HepG2 (cell line): Measurements from ENCODE around the gene ARHGEF1. TPM values are rescaled to one million over a fixed set of nuclear protein-coding genes. Genes with fewer than 3 reads are reported as not detected.

Experiments used
- ATAC-seq: fragments of 200-7000 bp; cut with Tn5 transposase; 3 replicates; pipeline ENCODE4 v1.9.1; 2020; ENCODE audit warnings: mild to moderate bottlenecking, moderate library complexity
- BruUV-seq: library from RNA; stranded (reverse); fragments of 400-500 nt; replicated peaks from 2 replicates; lab custom pipeline; 2021; lab: Mats Ljungman, UMichigan
- CTCF ChIA-PET: fragments of 300-600 bp; formaldehyde crosslinking; extraction: SDS; loops from one replicate; lab custom pipeline; 2021; ENCODE audit warnings: low total read pairs, inconsistent platforms, low intra/inter-chr PET ratio; lab: Yijun Ruan, JAX
- POLR2A ChIA-PET: fragments of 350-600 bp; sonication (Branson Sonifier 250); formaldehyde crosslinking; loops from one replicate; lab custom pipeline; 2020; ENCODE audit warnings: antibody characterized with exemption, inconsistent platforms; lab: Yijun Ruan, JAX
- DNase-seq: peaks from one replicate; pipeline ENCODE4 v3.0.0-alpha.2; 2015; ENCODE audit warnings: low spot score
- FAIRE-seq: peaks from 3 replicates; lab custom pipeline; 2011; peaks lifted over from hg19 to GRCh38; lab: Jason Lieb, UNC
- H2AFZ ChIP-seq: one replicate; pipeline ENCODE4 v1.6.1; 2011; ENCODE audit warnings: low read length, inconsistent platforms
- H3K27ac ChIP-seq: fragments of 300-600 bp; 3 replicates; pipeline ENCODE4 v1.8.0; 2011; ENCODE audit warnings: mixed run types, mild to moderate bottlenecking, mixed read lengths, low read length, inconsistent platforms; ENCODE audit not compliant: insufficient read depth; ENCODE audit errors: extremely low read length
- H3K27me3 ChIP-seq, 2 experiments: fragments of 200-600 bp in 1 of 2; 2 replicates in 1 of 2; 3 replicates in 1 of 2; pipeline versions ENCODE4 v1.6.0 to v1.8.0; 2011; ENCODE audit warnings: low read length in 2 of 2, mild to moderate bottlenecking in 2 of 2, moderate library complexity in 2 of 2, inconsistent platforms in 1 of 2; ENCODE audit not compliant: insufficient read depth in 2 of 2, control insufficient read depth in 1 of 2
- H3K36me3 ChIP-seq, 2 experiments: fragments of 200-600 bp in 1 of 2; replicated peaks in 1 of 2; 2 replicates in 1 of 2; 3 replicates in 1 of 2; pipeline versions ENCODE4 v1.5.1 to v1.8.0; 2011; ENCODE audit warnings: low read length in 2 of 2, inconsistent platforms in 1 of 2; ENCODE audit not compliant: insufficient read depth in 2 of 2, control insufficient read depth in 1 of 2
- H3K4me1 ChIP-seq: 2 replicates; pipeline ENCODE4 v1.5.1; 2012; ENCODE audit warnings: low read length, inconsistent platforms; ENCODE audit not compliant: insufficient read depth
- H3K4me2 ChIP-seq: 2 replicates; pipeline ENCODE4 v1.6.0; 2011; ENCODE audit warnings: low read depth, low read length, inconsistent platforms
- H3K4me3 ChIP-seq, 3 experiments: fragments of 200-600 bp in 1 of 3; sonication (generic), shearing (Covaris generic) in 1 of 3; replicated peaks in 1 of 3; 2 replicates each; pipeline ENCODE4 v1.5.1; 2011 to 2016; ENCODE audit warnings: low read length in 3 of 3, inconsistent platforms in 2 of 3, low read depth in 2 of 3, mild to moderate bottlenecking in 2 of 3, control low read depth in 1 of 3, mixed read lengths in 1 of 3; ENCODE audit not compliant: insufficient read depth in 1 of 3
- H3K79me2 ChIP-seq: one replicate; pipeline ENCODE4 v1.6.1; 2011; ENCODE audit warnings: low read length, inconsistent platforms; ENCODE audit not compliant: insufficient read depth
- H3K9ac ChIP-seq: 2 replicates; pipeline ENCODE4 v1.6.0; 2011; ENCODE audit warnings: mild to moderate bottlenecking, low read depth, low read length, inconsistent platforms; ENCODE audit not compliant: insufficient read depth
- H3K9me3 ChIP-seq: 2 replicates; pipeline ENCODE4 v1.5.1; 2012; ENCODE audit warnings: mild to moderate bottlenecking, low read length
- H4K20me1 ChIP-seq: 2 replicates; pipeline ENCODE4 v1.6.0; 2011; ENCODE audit warnings: inconsistent platforms, mild to moderate bottlenecking, low read length, moderate library complexity; ENCODE audit not compliant: insufficient read depth
- DNMT1 ChIP-seq: sonication (generic); formaldehyde crosslinking; IDR thresholded peaks from 2 replicates; pipeline ENCODE4 v1.5.1; 2020; ENCODE audit warnings: mild to moderate bottlenecking, missing genetic modification reagents
- HOXD1 ChIP-seq: sonication (generic); formaldehyde crosslinking; IDR thresholded peaks from 2 replicates; pipeline ENCODE4 v1.5.0; 2020; ENCODE audit warnings: missing genetic modification reagents
- KLF6 ChIP-seq: IDR thresholded peaks from 2 replicates; pipeline ENCODE4 v1.8.0; 2016; ENCODE audit warnings: missing biosample characterization, missing genetic modification reagents
- MTA1 ChIP-seq: sonication (generic); formaldehyde crosslinking; IDR thresholded peaks from 2 replicates; pipeline ENCODE4 v1.4.0; 2020; ENCODE audit warnings: missing genetic modification reagents, mild to moderate bottlenecking, borderline replicate concordance
- NFYB ChIP-seq: sonication (generic); formaldehyde crosslinking; IDR thresholded peaks from 2 replicates; pipeline ENCODE4 v1.4.0; 2020; ENCODE audit warnings: missing genetic modification reagents
- TARDBP ChIP-seq: sonication (generic); formaldehyde crosslinking; IDR thresholded peaks from 2 replicates; pipeline ENCODE4 v1.8.0; 2022; ENCODE audit warnings: mild to moderate bottlenecking, missing genetic modification reagents
- ZNF7 ChIP-seq: IDR thresholded peaks from 2 replicates; pipeline ENCODE4 v1.6.1; 2016; ENCODE audit warnings: missing biosample characterization, missing genetic modification reagents
- ZNF883 ChIP-seq: sonication (generic); formaldehyde crosslinking; IDR thresholded peaks from 2 replicates; pipeline ENCODE4 v1.5.1; 2020; ENCODE audit warnings: mild to moderate bottlenecking, missing genetic modification reagents; ENCODE audit errors: not compliant biosample characterization
- WGBS: methylation state at CpG from one replicate; pipeline ENCODE4 v1.1.6; 2017; ENCODE audit warnings: low lambda C conversion rate; 5-methylcytosine and 5-hydroxymethylcytosine counted together
- in situ Hi-C: cut with HindIII; loops from 2 replicates; pipeline ENCODE4 v1.10.0; 2017; ENCODE audit warnings: low pct_unique_long_range_greater_than_20kb; ENCODE audit not compliant: extremely low pct_ligation_motif_present
- intact Hi-C: fragments of 100-400 bp; cut with micrococcal nuclease; formaldehyde crosslinking; loops from one replicate; pipeline ENCODE4 v1.10.0; 2022; ENCODE audit not compliant: unreplicated experiment
- polyA plus RNA-seq, 8 experiments: library from polyadenylated mRNA; depleted of rRNA in 3 of 8; stranded (reverse) in 7 of 8; unstranded in 1 of 8; fragments of >200 nt; fragmentation: Illumina TruSeq in 4 of 8; extraction: Trizol in 4 of 8; gene quantifications; 2 replicates each; pipeline versions ENCODE4 v1.2.1 to v1.2.3, GENCODE V29; 2011 to 2016; ENCODE audit warnings: low read depth in 4 of 8, missing spikeins in 1 of 8, mixed read lengths in 1 of 8; ENCODE audit not compliant: insufficient read depth in 1 of 8
- total RNA-seq, 5 experiments: library from RNA; depleted of rRNA; stranded (reverse); fragments of >200 nt; fragmentation: Illumina TruSeq; extraction: Trizol; gene quantifications; 2 replicates each; pipeline ENCODE4 v1.2.3, GENCODE V29; 2016; ENCODE audit warnings: low read depth in 1 of 5
- TF ChIP-seq, protein P1 (sequence below): sonication (generic); formaldehyde crosslinking; IDR thresholded peaks from 2 replicates; pipeline ENCODE4 v1.4.0; 2020; ENCODE audit warnings: missing genetic modification reagents, mild to moderate bottlenecking, borderline replicate concordance
- TF ChIP-seq, protein P2 (sequence below): sonication (generic); formaldehyde crosslinking; IDR thresholded peaks from 2 replicates; pipeline ENCODE4 v1.4.0; 2020; ENCODE audit warnings: missing genetic modification reagents
- TF ChIP-seq, protein P3 (sequence below): IDR thresholded peaks from 2 replicates; pipeline ENCODE4 v1.6.1; 2016; ENCODE audit warnings: missing biosample characterization, missing genetic modification reagents, low read depth
- TF ChIP-seq, protein P4 (sequence below): sonication (generic); formaldehyde crosslinking; IDR thresholded peaks from 2 replicates; pipeline ENCODE4 v1.4.0; 2020; ENCODE audit warnings: missing genetic modification reagents

ARHGEF1 gene
- total and polyA plus RNA-seq, 2 of the 13 experiments (the other 11 are each of a cell fraction or from before 2014, with no cell fraction given): 33.7 to 34.7 TPM

DNA sequence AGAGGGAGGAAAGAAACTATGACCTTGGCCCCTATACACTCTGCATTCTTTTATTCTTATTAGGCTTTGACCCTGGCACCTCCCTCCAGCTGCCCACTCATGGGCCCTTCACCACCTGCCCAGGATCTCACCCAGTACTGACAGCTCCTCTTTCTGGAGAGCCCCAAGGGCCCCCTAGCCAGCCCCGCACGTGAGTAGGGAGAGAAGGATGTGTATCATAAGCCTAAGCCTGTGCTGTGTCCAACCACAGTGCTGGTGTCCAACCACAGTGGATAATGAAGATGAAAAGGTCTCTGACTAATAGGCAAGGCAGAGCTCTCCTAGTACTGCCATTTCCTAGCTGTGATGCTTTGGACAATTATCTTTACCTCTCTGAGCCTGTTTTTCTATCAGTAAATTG, 33.9 kb upstream of the ARHGEF1 start:
- POLR2A ChIA-PET: no interaction called here
- Histone ChIP-seq H3K27me3 (peaks cover 1 to 42% of the 10 kb centered on the region in 2 experiments; a peak in 4 of 5 replicates), H3K4me1 (no peaks in the 10 kb centered on the region; the same call in 1 of the 2 replicates), H3K9ac (no peak overlapping the region), H2AFZ (no peak overlapping the region), H3K4me2 (no peak overlapping the region), H3K4me3 (no peak overlapping the region), H3K79me2 (no peaks in the 10 kb centered on the region), H4K20me1 (no peaks in the 10 kb centered on the region), H3K9me3 (no peaks in the 10 kb centered on the region), H3K36me3 (no peaks in the 10 kb centered on the region), H3K27ac (no peak overlapping the region)
- ATAC-seq (no peak), DNase-seq (no peak), FAIRE-seq (no peak)
- WGBS: 11% methylated on average over 2 of the region's 2 CpGs
- CTCF ChIA-PET: no interaction called here
- no TSS peak for BruUV-seq
- in situ Hi-C loops: no loop called here
- intact Hi-C loops: no loop called here
- TF ChIP-seq, protein P1, sequence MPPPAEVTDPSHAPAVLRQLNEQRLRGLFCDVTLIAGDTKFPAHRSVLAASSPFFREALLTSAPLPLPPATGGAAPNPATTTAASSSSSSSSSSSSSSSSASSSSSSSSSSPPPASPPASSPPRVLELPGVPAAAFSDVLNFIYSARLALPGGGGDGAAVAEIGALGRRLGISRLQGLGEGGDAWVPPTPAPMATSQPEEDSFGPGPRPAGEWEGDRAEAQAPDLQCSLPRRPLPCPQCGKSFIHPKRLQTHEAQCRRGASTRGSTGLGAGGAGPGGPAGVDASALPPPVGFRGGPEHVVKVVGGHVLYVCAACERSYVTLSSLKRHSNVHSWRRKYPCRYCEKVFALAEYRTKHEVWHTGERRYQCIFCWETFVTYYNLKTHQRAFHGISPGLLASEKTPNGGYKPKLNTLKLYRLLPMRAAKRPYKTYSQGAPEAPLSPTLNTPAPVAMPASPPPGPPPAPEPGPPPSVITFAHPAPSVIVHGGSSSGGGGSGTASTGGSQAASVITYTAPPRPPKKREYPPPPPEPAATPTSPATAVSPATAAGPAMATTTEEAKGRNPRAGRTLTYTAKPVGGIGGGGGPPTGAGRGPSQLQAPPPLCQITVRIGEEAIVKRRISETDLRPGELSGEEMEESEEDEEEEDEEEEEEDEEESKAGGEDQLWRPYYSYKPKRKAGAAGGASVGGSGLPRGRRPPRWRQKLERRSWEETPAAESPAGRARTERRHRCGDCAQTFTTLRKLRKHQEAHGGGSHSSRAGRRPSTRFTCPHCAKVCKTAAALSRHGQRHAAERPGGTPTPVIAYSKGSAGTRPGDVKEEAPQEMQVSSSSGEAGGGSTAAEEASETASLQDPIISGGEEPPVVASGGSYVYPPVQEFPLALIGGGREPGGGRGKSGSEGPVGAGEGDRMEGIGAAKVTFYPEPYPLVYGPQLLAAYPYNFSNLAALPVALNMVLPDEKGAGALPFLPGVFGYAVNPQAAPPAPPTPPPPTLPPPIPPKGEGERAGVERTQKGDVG (CRISPR knock-in tag): no peak
- TF ChIP-seq DNMT1 (no peak), ZNF883 (CRISPR knock-in tag) (no peak), ZNF7 (no peak), MTA1 (CRISPR knock-in tag) (no peak), NFYB (CRISPR knock-in tag) (no peak), HOXD1 (no peak), KLF6 (CRISPR knock-in tag) (no peak), TARDBP (no peak)
- TF ChIP-seq, protein P2, sequence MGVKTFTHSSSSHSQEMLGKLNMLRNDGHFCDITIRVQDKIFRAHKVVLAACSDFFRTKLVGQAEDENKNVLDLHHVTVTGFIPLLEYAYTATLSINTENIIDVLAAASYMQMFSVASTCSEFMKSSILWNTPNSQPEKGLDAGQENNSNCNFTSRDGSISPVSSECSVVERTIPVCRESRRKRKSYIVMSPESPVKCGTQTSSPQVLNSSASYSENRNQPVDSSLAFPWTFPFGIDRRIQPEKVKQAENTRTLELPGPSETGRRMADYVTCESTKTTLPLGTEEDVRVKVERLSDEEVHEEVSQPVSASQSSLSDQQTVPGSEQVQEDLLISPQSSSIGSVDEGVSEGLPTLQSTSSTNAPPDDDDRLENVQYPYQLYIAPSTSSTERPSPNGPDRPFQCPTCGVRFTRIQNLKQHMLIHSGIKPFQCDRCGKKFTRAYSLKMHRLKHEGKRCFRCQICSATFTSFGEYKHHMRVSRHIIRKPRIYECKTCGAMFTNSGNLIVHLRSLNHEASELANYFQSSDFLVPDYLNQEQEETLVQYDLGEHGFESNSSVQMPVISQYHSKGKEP (CRISPR knock-in tag): no peak
- TF ChIP-seq, protein P3, sequence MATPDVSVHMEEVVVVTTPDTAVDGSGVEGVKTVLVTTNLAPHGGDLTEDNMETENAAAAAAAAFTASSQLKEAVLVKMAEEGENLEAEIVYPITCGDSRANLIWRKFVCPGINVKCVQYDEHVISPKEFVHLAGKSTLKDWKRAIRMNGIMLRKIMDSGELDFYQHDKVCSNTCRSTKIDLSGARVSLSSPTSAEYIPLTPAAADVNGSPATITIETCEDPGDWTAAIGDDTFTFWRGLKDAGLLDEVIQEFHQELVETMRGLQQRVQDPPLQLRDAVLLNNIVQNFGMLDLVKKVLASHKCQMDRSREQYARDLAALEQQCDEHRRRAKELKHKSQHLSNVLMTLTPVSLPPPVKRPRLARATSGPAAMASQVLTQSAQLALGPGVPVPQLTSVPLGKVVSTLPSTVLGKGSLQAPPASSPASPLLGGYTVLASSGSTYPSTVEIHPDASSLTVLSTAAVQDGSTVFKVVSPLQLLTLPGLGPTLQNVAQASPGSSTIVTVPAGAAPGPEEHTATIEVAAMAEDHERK: no peak
- TF ChIP-seq, protein P4, sequence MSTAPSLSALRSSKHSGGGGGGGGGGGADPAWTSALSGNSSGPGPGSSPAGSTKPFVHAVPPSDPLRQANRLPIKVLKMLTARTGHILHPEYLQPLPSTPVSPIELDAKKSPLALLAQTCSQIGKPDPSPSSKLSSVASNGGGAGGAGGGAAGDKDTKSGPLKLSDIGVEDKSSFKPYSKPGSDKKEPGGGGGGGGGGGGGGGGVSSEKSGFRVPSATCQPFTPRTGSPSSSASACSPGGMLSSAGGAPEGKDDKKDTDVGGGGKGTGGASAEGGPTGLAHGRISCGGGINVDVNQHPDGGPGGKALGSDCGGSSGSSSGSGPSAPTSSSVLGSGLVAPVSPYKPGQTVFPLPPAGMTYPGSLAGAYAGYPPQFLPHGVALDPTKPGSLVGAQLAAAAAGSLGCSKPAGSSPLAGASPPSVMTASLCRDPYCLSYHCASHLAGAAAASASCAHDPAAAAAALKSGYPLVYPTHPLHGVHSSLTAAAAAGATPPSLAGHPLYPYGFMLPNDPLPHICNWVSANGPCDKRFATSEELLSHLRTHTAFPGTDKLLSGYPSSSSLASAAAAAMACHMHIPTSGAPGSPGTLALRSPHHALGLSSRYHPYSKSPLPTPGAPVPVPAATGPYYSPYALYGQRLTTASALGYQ (CRISPR knock-in tag): no peak
